Activated naive CD8-positive, alpha-beta T cell treated with anti-CD3 and anti-CD28 coated beads for 36 hours (primary cell): ENCODE measurements around the gene CHRM5. TPM values are rescaled to one million over a fixed set of nuclear protein-coding genes. Genes with fewer than 3 reads are reported as not detected.
"Not testable (repeated sequence)": the region's sequence is repeated elsewhere in the genome, so short reads cannot be mapped to it uniquely, and the experiment has no call there.

Experiments
- DNase-seq: peaks from one replicate; pipeline ENCODE4 v3.0.0; 2021
- H3K27ac Mint-ChIP-seq: one replicate; pipeline ENCODE4 v1.8.0; 2022; ENCODE audit warnings: mild to moderate bottlenecking, moderate library complexity, mixed read lengths
- H3K27me3 Mint-ChIP-seq: one replicate; pipeline ENCODE4 v1.8.0; 2022; ENCODE audit warnings: mild to moderate bottlenecking, mixed read lengths
- H3K36me3 Mint-ChIP-seq: one replicate; pipeline ENCODE4 v1.8.0; 2021; ENCODE audit warnings: mild to moderate bottlenecking, mixed read lengths
- H3K4me1 Mint-ChIP-seq: one replicate; pipeline ENCODE4 v1.8.0; 2021; ENCODE audit warnings: mixed read lengths
- H3K4me3 Mint-ChIP-seq: one replicate; pipeline ENCODE4 v1.8.0; 2022; ENCODE audit warnings: mild to moderate bottlenecking, moderate library complexity, mixed read lengths
- H3K9me3 Mint-ChIP-seq: one replicate; pipeline ENCODE4 v1.8.0; 2022; ENCODE audit warnings: mixed read lengths
- total RNA-seq, 2 experiments: library from RNA; stranded (reverse); gene quantifications; one replicate each; pipeline ENCODE4 v1.2.3, GENCODE V29; 2021

CHRM5 gene
- total RNA-seq, 2 experiments from 2014 or later: not detected

DNA sequence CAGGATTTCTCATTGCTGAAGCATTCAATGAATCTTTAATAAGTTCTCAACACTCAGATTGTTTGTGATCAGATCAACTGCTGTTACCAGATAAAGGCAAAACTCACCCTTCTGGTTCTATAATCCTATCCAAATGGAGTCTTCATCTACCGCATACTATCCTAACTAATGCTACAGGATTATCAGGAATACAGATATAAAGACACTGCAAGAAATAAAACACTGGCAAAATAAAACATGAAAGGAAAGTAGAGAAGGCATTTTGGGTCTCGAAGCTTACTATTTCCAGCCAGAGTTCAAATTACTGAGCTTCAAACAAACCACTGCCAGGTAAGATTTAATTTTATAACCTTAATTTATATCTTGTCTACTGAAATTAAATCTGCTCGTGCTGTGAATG, 524 bp downstream of the CHRM5 start:
- Mint-ChIP-seq H3K36me3 (peaks cover 2% of the 10 kb centered on the region), H3K4me1 (no peaks in the 10 kb centered on the region), H3K27ac (no peak overlapping the region), H3K27me3 (no peaks in the 10 kb centered on the region), H3K4me3 (no peak overlapping the region), H3K9me3 (no peaks in the 10 kb centered on the region)
- no peak for DNase-seq

GRCh38 chr15:33971811-33972210, 3.5 kb downstream of the CHRM5 start:
- Mint-ChIP-seq H3K36me3 (peaks cover 3% of the 10 kb centered on the region), H3K4me3 (no peak overlapping the region), H3K9me3 (no peaks in the 10 kb centered on the region), H3K4me1 (no peaks in the 10 kb centered on the region), H3K27me3 (no peaks in the 10 kb centered on the region), H3K27ac (no peak overlapping the region)
- no peak for DNase-seq

DNA sequence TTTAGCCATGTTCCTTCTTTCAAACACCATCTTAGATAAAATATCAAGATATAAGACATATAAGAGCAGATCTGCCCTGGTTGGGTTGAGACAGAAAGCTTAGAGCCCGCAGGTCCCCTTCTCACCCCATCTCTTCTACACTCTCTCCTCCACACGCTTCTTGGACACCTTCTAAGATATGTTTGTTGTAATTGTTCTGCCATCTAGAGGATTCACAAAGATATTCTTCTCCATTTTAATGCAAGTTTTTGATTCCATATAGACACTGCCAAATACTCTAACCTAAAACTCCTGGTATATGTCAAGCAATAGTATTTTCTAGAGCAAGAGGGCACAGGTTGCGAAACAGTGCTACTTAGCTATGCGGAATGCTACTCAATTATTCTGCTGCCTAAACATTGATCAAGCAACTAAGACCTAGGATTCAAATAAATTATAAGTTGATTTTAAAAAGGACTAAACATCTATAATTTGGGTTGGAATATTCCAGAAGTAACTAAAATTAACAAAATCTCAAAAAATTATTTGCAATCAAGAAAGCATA, 6.8 kb downstream of the CHRM5 start:
- H3K4me1 Mint-ChIP-seq: peaks cover 1% of the 10 kb centered on the region
- peaks cover 6% of the 10 kb centered on the region for H3K36me3 Mint-ChIP-seq

GRCh38 chr15:33980159-33980558, 11.9 kb downstream of the CHRM5 start:
- DNase-seq: no peak
- Mint-ChIP-seq H3K27me3 (no peaks in the 10 kb centered on the region), H3K4me1 (peaks cover 3% of the 10 kb centered on the region), H3K27ac (no peak overlapping the region), H3K36me3 (peaks cover 4% of the 10 kb centered on the region), H3K4me3 (no peak overlapping the region), H3K9me3 (no peaks in the 10 kb centered on the region)

More for the DNA sequence above, 6.8 kb downstream of the CHRM5 start:
- Mint-ChIP-seq H3K4me3 (no peak overlapping the region), H3K9me3 (no peaks in the 10 kb centered on the region), H3K27ac (no peak overlapping the region), H3K27me3 (no peaks in the 10 kb centered on the region)
- no peak for DNase-seq

GRCh38 chr15:33982516-33982915, 14.2 kb downstream of the CHRM5 start:
- no peaks in the 10 kb centered on the region for H3K9me3 Mint-ChIP-seq
- H3K27ac Mint-ChIP-seq: no peak overlapping the region
- H3K4me1 Mint-ChIP-seq: peaks cover 4% of the 10 kb centered on the region
- no peaks in the 10 kb centered on the region for H3K27me3 Mint-ChIP-seq
- H3K4me3 Mint-ChIP-seq: no peak overlapping the region
- H3K36me3 Mint-ChIP-seq: peaks cover 4% of the 10 kb centered on the region
- no peak for DNase-seq

GRCh38 chr15:33985287-33985686, 17.0 kb downstream of the CHRM5 start:
- Mint-ChIP-seq H3K4me3 (no peak overlapping the region), H3K27ac (no peak overlapping the region), H3K4me1 (peaks cover 14% of the 10 kb centered on the region), H3K36me3 (peaks cover 2% of the 10 kb centered on the region), H3K27me3 (no peaks in the 10 kb centered on the region), H3K9me3 (no peaks in the 10 kb centered on the region)
- no peak for DNase-seq

DNA sequence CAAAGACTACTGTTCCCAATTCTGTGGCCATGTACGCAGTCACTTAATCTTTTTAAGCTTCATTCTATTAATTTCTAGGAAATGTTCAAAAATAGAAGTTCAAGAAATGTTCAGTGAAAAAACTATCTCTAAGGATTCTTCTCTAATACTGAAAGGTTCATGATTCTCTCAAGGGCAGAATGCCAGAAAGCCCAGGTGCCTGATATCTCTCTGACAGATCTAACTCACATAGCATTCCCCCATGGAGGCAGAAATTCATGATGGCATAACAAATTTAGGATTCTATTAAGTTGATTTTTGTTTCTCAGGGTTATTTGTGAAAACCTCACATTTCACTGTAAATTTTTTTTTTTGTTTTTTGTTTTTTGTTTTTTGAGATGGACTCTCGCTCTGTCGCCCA, 17.5 kb downstream of the CHRM5 start:
- no peaks in the 10 kb centered on the region for H3K9me3 Mint-ChIP-seq

DNA sequence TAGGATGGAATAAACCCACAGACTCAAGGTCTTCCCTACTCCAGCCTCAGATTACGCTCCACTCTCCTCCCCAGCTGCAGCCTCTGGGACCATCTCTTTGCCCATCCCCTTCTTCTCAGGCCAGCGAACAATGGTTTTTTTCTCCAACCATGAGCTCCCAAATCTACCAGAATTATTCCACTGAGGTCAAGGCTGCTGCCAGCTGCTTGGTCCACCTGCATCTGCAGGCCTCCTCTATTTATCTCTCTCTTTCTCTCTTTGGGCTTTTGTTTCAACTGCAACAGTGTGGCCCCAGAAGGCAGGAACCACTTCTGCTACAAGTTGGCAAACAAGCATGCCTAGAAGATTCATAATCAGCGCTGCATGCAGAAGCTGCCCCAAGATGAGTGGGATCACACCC, 19.1 kb downstream of the CHRM5 start:
- DNase-seq: no peak
- H3K27ac Mint-ChIP-seq: no peak overlapping the region
- H3K9me3 Mint-ChIP-seq: no peaks in the 10 kb centered on the region
- no peaks in the 10 kb centered on the region for H3K27me3 Mint-ChIP-seq
- peaks cover 2% of the 10 kb centered on the region for H3K36me3 Mint-ChIP-seq
- peaks cover 14% of the 10 kb centered on the region for H3K4me1 Mint-ChIP-seq
- no peak overlapping the region for H3K4me3 Mint-ChIP-seq

More for the DNA sequence above, 17.5 kb downstream of the CHRM5 start:
- Mint-ChIP-seq H3K27ac (no peak overlapping the region), H3K4me3 (no peak overlapping the region), H3K4me1 (peaks cover 14% of the 10 kb centered on the region), H3K36me3 (peaks cover 2% of the 10 kb centered on the region), H3K27me3 (no peaks in the 10 kb centered on the region)
- no peak for DNase-seq

GRCh38 chr15:33988384-33988783, 20.1 kb downstream of the CHRM5 start:
- peaks cover 13% of the 10 kb centered on the region for H3K4me1 Mint-ChIP-seq
- H3K4me3 Mint-ChIP-seq: no peak overlapping the region
- no peak overlapping the region for H3K27ac Mint-ChIP-seq
- DNase-seq: no peak
- H3K9me3 Mint-ChIP-seq: no peaks in the 10 kb centered on the region
- no peaks in the 10 kb centered on the region for H3K27me3 Mint-ChIP-seq
- H3K36me3 Mint-ChIP-seq: peaks cover 2% of the 10 kb centered on the region

- Mint-ChIP-seq H3K36me3 (no peaks in the 10 kb centered on the region), H3K9me3 (no peaks in the 10 kb centered on the region), H3K27me3 (no peaks in the 10 kb centered on the region), H3K4me1 (peaks cover 4% of the 10 kb centered on the region), H3K4me3 (no peak overlapping the region), H3K27ac (no peak overlapping the region)
- DNase-seq: no peak
Observed at GRCh38 chr15:33994005-33994615, 25.8 kb downstream of the CHRM5 start.

GRCh38 chr15:33995666-33996065, 27.4 kb downstream of the CHRM5 start:
- not testable (repeated sequence) for H3K36me3 Mint-ChIP-seq, DNase-seq, H3K4me3 Mint-ChIP-seq, H3K9me3 Mint-ChIP-seq, H3K4me1 Mint-ChIP-seq, H3K27ac Mint-ChIP-seq, H3K27me3 Mint-ChIP-seq

DNA sequence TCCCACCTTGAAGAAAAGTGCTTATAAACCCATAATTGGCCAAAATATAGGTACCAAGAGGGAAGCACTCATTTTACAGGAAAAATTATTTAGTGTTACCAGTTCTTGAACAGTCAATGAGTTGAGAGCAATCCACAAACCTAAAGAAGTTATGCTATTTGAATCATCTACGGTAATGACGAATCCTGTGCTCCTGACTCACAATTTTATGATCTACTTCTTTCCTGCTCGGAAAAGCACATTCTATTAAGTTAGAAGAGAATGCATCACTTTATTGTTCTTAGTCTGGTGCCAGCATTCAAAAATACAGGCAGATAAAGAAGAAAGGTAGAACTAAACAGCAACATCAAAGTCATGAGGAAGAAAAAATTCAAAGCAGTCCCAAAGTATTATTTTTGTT, 33.2 kb downstream of the CHRM5 start:
- H3K36me3 Mint-ChIP-seq: peaks cover 2% of the 10 kb centered on the region
- H3K4me3 Mint-ChIP-seq: no peak overlapping the region
- DNase-seq: no peak
- no peak overlapping the region for H3K27ac Mint-ChIP-seq
- H3K4me1 Mint-ChIP-seq: no peaks in the 10 kb centered on the region
- H3K9me3 Mint-ChIP-seq: no peaks in the 10 kb centered on the region
- no peaks in the 10 kb centered on the region for H3K27me3 Mint-ChIP-seq

GRCh38 chr15:34006381-34006780, 38.1 kb downstream of the CHRM5 start:
- Mint-ChIP-seq H3K4me1 (no peaks in the 10 kb centered on the region), H3K36me3 (peaks cover 2% of the 10 kb centered on the region), H3K27me3 (no peaks in the 10 kb centered on the region), H3K9me3 (no peaks in the 10 kb centered on the region), H3K4me3 (no peak overlapping the region), H3K27ac (no peak overlapping the region)
- no peak for DNase-seq

DNA sequence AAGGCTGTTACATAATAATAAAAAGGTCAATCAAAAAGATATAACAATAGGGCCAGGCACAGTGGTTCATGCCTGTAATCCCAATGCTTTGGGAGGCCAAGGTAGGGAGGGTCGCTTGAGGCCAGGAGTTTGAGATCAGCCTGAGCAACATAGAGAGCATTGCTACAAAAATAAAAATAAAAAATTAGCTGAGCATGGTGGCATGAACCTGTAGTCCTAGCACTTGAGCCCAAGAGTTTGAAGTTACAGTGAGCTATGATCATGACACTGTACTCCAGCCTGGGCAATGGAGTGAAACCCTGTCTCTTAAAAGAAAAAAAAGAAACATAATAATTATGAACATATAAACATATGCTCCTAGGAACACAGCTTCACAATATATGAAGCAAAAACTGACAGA, 41.4 kb downstream of the CHRM5 start:
- Mint-ChIP-seq H3K27me3 (no peaks in the 10 kb centered on the region), H3K9me3 (no peaks in the 10 kb centered on the region), H3K36me3 (peaks cover 3% of the 10 kb centered on the region), H3K4me3 (no peak overlapping the region), H3K27ac (no peak overlapping the region), H3K4me1 (no peaks in the 10 kb centered on the region)
- no peak for DNase-seq

DNA sequence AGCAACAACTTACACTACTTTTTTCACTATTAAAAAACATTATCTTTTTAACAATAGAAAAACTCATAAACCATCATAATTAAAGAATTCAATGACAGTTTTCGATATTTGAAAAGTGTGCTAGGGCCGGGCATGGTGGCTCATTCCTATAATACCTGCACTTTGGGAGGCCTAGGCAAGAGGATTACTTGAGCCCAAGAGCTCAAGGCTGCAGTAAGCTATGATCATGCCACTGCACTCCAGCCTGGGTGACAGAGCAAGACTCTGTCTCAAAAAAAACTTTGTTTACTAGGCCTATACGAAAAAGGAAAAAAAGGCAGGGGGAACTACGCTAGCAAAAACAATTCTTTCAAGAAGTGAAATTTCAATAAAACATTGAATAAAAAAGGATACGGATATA, 42.6 kb downstream of the CHRM5 start:
- Mint-ChIP-seq H3K9me3 (no peaks in the 10 kb centered on the region), H3K36me3 (peaks cover 3% of the 10 kb centered on the region), H3K4me1 (no peaks in the 10 kb centered on the region), H3K27ac (no peak overlapping the region), H3K27me3 (no peaks in the 10 kb centered on the region), H3K4me3 (no peak overlapping the region)
- no peak for DNase-seq

GRCh38 chr15:34011481-34011880, 43.2 kb downstream of the CHRM5 start:
- Mint-ChIP-seq H3K9me3 (no peaks in the 10 kb centered on the region), H3K27me3 (no peaks in the 10 kb centered on the region), H3K36me3 (peaks cover 3% of the 10 kb centered on the region), H3K4me3 (no peak overlapping the region), H3K27ac (no peak overlapping the region), H3K4me1 (no peaks in the 10 kb centered on the region)
- no peak for DNase-seq
